T1000 (cell line): ENCODE measurements around the gene TCFL5.
A peak's percentile ranks its signal among the peaks of the same experiment; 100 is the strongest.

Experiments used
- DNase-seq: peaks from one replicate; lab custom pipeline; 2025; ENCODE audit warnings: mixed read lengths; lab: John Stamatoyannopoulos, UW

The TCFL5 gene

GRCh38 chr20:62795023-62795761 is 66.4 kb downstream of the TCFL5 start:
- no peak for DNase-seq

GRCh38 chr20:62794007-62794724 is 67.5 kb downstream of the TCFL5 start:
- DNase-seq = peak; percentile 71

- no peak for DNase-seq
Measured at GRCh38 chr20:62793757-62794006, 67.9 kb downstream of the TCFL5 start.

DNA sequence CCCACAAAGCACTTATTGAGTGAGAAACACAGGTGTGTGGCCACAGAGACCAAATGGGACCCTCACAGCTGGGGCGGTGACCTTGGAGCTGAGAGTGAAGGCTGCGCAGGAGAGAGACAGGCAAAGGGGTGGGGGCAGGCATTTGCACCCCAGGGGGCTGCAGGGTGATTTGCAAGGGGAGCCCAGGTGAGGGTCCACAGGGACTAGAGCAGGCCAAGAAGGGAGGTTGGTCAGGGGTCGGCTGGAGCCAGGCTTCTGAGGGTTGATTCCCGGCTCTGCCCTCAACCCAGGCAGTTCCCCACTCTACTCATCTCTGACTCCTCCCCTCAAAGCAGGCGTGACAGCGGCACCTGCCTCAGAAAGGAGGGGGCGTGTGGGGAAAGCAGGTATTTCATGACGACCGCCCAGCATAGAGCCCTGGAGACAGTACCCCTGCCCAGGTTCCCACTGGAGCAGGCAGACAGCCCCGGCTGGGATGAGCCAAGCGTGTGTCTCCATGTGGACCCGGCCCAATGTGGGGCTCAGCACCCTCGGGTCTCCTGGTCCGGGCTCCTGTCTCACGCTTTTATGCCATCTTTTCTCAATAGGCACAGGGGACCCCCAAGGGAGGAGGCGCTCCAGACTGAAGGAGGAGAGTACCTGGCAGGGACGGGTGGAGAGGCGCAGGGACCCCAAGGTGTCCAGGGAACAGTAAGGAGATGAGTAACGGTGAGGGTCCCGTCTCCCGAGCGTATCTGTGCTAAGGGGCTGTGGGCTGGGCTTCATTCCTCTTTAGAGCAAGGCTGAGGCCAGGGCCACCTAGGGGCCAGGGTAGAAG is 68.5 kb downstream of the TCFL5 start:
- DNase-seq = no peak

GRCh38 chr20:62792182-62792939 is 69.3 kb downstream of the TCFL5 start:
- no peak for DNase-seq

GRCh38 chr20:62791301-62792181 is 70.1 kb downstream of the TCFL5 start:
- peak; percentile 47 for DNase-seq
